ENCODE measurements around the gene TULP4.
A peak's percentile ranks its signal among the peaks of the same experiment; 100 is the strongest.

The TULP4 gene

GRCh38 chr6:158284876-158285655, 27.2 kb upstream of the TULP4 start:
- Histone ChIP-seq H4K91ac (ENCODE audit: low read depth, low read length) (no peak overlapping the region), H3K4ac (ENCODE audit: low read depth, low read length) (no peak overlapping the region), H3K14ac (ENCODE audit: low read length) (no peak overlapping the region), H3K79me1 (ENCODE audit: low read length) (no peaks in the 10 kb centered on the region), H3K4me2 (ENCODE audit: low read length) (no peak overlapping the region), H2BK120ac (ENCODE audit: insufficient read depth, low read length, poor library complexity) (no peak overlapping the region), H3K27ac (ENCODE audit: low read depth, low read length) (no peak overlapping the region), H2AFZ (ENCODE audit: insufficient read depth, low read length, poor library complexity) (no peak overlapping the region), H3K79me2 (ENCODE audit: control insufficient read depth, insufficient read depth, low read length, poor library complexity) (no peaks in the 10 kb centered on the region), H3K4me1 (ENCODE audit: control insufficient read depth in 1 of 2, insufficient read depth in 2 of 2, low read length in 2 of 2) (no peaks in the 10 kb centered on the region), H3K27me3 (ENCODE audit: insufficient read depth, low read length) (no peaks in the 10 kb centered on the region), H3K4me3 (ENCODE audit: low read depth, low read length) (no peak overlapping the region), H2AK5ac (ENCODE audit: low read length) (no peak overlapping the region), H3K23ac (ENCODE audit: low read length) (no peak overlapping the region), H3K36me3 (ENCODE audit: control insufficient read depth in 1 of 2, insufficient read depth in 2 of 2, low read length in 2 of 2) (no peaks in the 10 kb centered on the region), H4K12ac (ENCODE audit: low read depth, low read length) (no peak overlapping the region), H2BK5ac (ENCODE audit: low read depth, low read length, poor library complexity) (no peak overlapping the region), H4K8ac (ENCODE audit: low read depth, low read length) (no peak overlapping the region), H2BK12ac (ENCODE audit: low read length) (no peak overlapping the region), H3K9ac (ENCODE audit: low read length) (no peak overlapping the region), H3K18ac (ENCODE audit: low read length) (no peak overlapping the region), H3K9me3 (ENCODE audit: insufficient read depth, low read depth, low read length) (no peaks in the 10 kb centered on the region)
- DNase-seq = no peak
- WGBS (ENCODE audit: extremely low coverage, insufficient coverage, insufficient read length) = no CpG with 5 or more reads among the region's 6 CpGs

- Histone ChIP-seq H3K9me3 (ENCODE audit: insufficient read depth, low read depth, low read length) (no peaks in the 10 kb centered on the region), H3K79me2 (ENCODE audit: control insufficient read depth, insufficient read depth, low read length, poor library complexity) (no peaks in the 10 kb centered on the region), H4K91ac (ENCODE audit: low read depth, low read length) (no peak overlapping the region), H2AFZ (ENCODE audit: insufficient read depth, low read length, poor library complexity) (no peak overlapping the region), H2BK12ac (ENCODE audit: low read length) (no peak overlapping the region), H3K4me2 (ENCODE audit: low read length) (no peak overlapping the region), H3K23ac (ENCODE audit: low read length) (no peak overlapping the region), H4K12ac (ENCODE audit: low read depth, low read length) (no peak overlapping the region), H3K27me3 (ENCODE audit: insufficient read depth, low read length) (no peaks in the 10 kb centered on the region), H4K8ac (ENCODE audit: low read depth, low read length) (no peak overlapping the region), H3K14ac (ENCODE audit: low read length) (no peak overlapping the region), H2BK120ac (ENCODE audit: insufficient read depth, low read length, poor library complexity) (no peak overlapping the region), H3K4me3 (ENCODE audit: low read depth, low read length) (no peak overlapping the region), H3K36me3 (ENCODE audit: control insufficient read depth in 1 of 2, insufficient read depth in 2 of 2, low read length in 2 of 2) (peaks cover 0 to under 1% of the 10 kb centered on the region in 2 experiments), H2AK5ac (ENCODE audit: low read length) (no peak overlapping the region), H3K18ac (ENCODE audit: low read length) (no peak overlapping the region), H3K4me1 (ENCODE audit: control insufficient read depth in 1 of 2, insufficient read depth in 2 of 2, low read length in 2 of 2) (no peaks in the 10 kb centered on the region), H3K4ac (ENCODE audit: low read depth, low read length) (no peak overlapping the region), H3K79me1 (ENCODE audit: low read length) (no peaks in the 10 kb centered on the region), H3K27ac (ENCODE audit: low read depth, low read length) (no peak overlapping the region), H2BK5ac (ENCODE audit: low read depth, low read length, poor library complexity) (no peak overlapping the region), H3K9ac (ENCODE audit: low read length) (no peak overlapping the region)
- WGBS (ENCODE audit: extremely low coverage, insufficient coverage, insufficient read length) = no CpG with 5 or more reads among the region's 5 CpGs
- DNase-seq = no peak
These were observed 26.6 kb upstream of the TULP4 start for GRCh38 chr6:158285656-158286021.

- Histone ChIP-seq H3K9ac (ENCODE audit: low read length) (no peak overlapping the region), H3K4me3 (ENCODE audit: low read depth, low read length) (no peak overlapping the region), H2AK5ac (ENCODE audit: low read length) (no peak overlapping the region), H4K12ac (ENCODE audit: low read depth, low read length) (no peak overlapping the region), H3K27me3 (ENCODE audit: insufficient read depth, low read length) (no peaks in the 10 kb centered on the region), H3K9me3 (ENCODE audit: insufficient read depth, low read depth, low read length) (no peaks in the 10 kb centered on the region), H3K36me3 (ENCODE audit: control insufficient read depth in 1 of 2, insufficient read depth in 2 of 2, low read length in 2 of 2) (peaks cover 0 to 1% of the 10 kb centered on the region in 2 experiments), H3K18ac (ENCODE audit: low read length) (no peak overlapping the region), H2BK12ac (ENCODE audit: low read length) (no peak overlapping the region), H3K4me2 (ENCODE audit: low read length) (no peak overlapping the region), H3K23ac (ENCODE audit: low read length) (no peak overlapping the region), H3K4ac (ENCODE audit: low read depth, low read length) (no peak overlapping the region), H3K14ac (ENCODE audit: low read length) (no peak overlapping the region), H2BK120ac (ENCODE audit: insufficient read depth, low read length, poor library complexity) (no peak overlapping the region), H4K8ac (ENCODE audit: low read depth, low read length) (no peak overlapping the region), H3K4me1 (ENCODE audit: control insufficient read depth in 1 of 2, insufficient read depth in 2 of 2, low read length in 2 of 2) (no peaks in the 10 kb centered on the region), H3K79me1 (ENCODE audit: low read length) (no peaks in the 10 kb centered on the region), H4K91ac (ENCODE audit: low read depth, low read length) (no peak overlapping the region), H3K27ac (ENCODE audit: low read depth, low read length) (no peak overlapping the region), H2BK5ac (ENCODE audit: low read depth, low read length, poor library complexity) (no peak overlapping the region), H2AFZ (ENCODE audit: insufficient read depth, low read length, poor library complexity) (no peak overlapping the region), H3K79me2 (ENCODE audit: control insufficient read depth, insufficient read depth, low read length, poor library complexity) (no peaks in the 10 kb centered on the region)
- WGBS (ENCODE audit: extremely low coverage, insufficient coverage, insufficient read length) = no CpG with 5 or more reads among the region's 1 CpG
- peak in 1 of 2 donors; percentile 3 for DNase-seq
These were observed 25.9 kb upstream of the TULP4 start for GRCh38 chr6:158286413-158286812.

GRCh38 chr6:158287047-158287446, 25.2 kb upstream of the TULP4 start:
- no peak overlapping the region for H4K12ac ChIP-seq (ENCODE audit: low read depth, low read length)
- no peak overlapping the region for H4K8ac ChIP-seq (ENCODE audit: low read depth, low read length)

More at GRCh38 chr6:158287047-158287446, 25.2 kb upstream of the TULP4 start:
- Histone ChIP-seq H3K14ac (ENCODE audit: low read length) (no peak overlapping the region), H3K79me2 (ENCODE audit: control insufficient read depth, insufficient read depth, low read length, poor library complexity) (no peaks in the 10 kb centered on the region), H3K36me3 (ENCODE audit: control insufficient read depth in 1 of 2, insufficient read depth in 2 of 2, low read length in 2 of 2) (peaks cover 0 to 1% of the 10 kb centered on the region in 2 experiments), H3K4me1 (ENCODE audit: control insufficient read depth in 1 of 2, insufficient read depth in 2 of 2, low read length in 2 of 2) (no peaks in the 10 kb centered on the region), H3K27me3 (ENCODE audit: insufficient read depth, low read length) (no peaks in the 10 kb centered on the region), H2BK12ac (ENCODE audit: low read length) (no peak overlapping the region), H2AFZ (ENCODE audit: insufficient read depth, low read length, poor library complexity) (no peak overlapping the region), H3K27ac (ENCODE audit: low read depth, low read length) (no peak overlapping the region), H4K91ac (ENCODE audit: low read depth, low read length) (no peak overlapping the region), H2BK5ac (ENCODE audit: low read depth, low read length, poor library complexity) (no peak overlapping the region), H3K4ac (ENCODE audit: low read depth, low read length) (no peak overlapping the region), H2AK5ac (ENCODE audit: low read length) (no peak overlapping the region), H3K79me1 (ENCODE audit: low read length) (no peaks in the 10 kb centered on the region), H2BK120ac (ENCODE audit: insufficient read depth, low read length, poor library complexity) (no peak overlapping the region), H3K4me2 (ENCODE audit: low read length) (no peak overlapping the region), H3K9me3 (ENCODE audit: insufficient read depth, low read depth, low read length) (no peaks in the 10 kb centered on the region), H3K4me3 (ENCODE audit: low read depth, low read length) (no peak overlapping the region), H3K18ac (ENCODE audit: low read length) (no peak overlapping the region), H3K9ac (ENCODE audit: low read length) (no peak overlapping the region), H3K23ac (ENCODE audit: low read length) (no peak overlapping the region)
- WGBS (ENCODE audit: extremely low coverage, insufficient coverage, insufficient read length) = no CpG with 5 or more reads among the region's 4 CpGs
- no peak for DNase-seq
